Stimulated activated CD4-positive, alpha-beta T cell treated with anti-CD3 and anti-CD28 coated beads, Interleukin-1b, Interleukin-23, amount 100 ng/mL, for 1 hour (primary cell): ENCODE results near the gene CETP.

Experiments
- DNase-seq, 2 donors: peaks; one replicate each; pipeline ENCODE4 v3.0.0-alpha.2; 2020; ENCODE audit warnings: low read depth in 2 of 2

Gene CETP

DNA sequence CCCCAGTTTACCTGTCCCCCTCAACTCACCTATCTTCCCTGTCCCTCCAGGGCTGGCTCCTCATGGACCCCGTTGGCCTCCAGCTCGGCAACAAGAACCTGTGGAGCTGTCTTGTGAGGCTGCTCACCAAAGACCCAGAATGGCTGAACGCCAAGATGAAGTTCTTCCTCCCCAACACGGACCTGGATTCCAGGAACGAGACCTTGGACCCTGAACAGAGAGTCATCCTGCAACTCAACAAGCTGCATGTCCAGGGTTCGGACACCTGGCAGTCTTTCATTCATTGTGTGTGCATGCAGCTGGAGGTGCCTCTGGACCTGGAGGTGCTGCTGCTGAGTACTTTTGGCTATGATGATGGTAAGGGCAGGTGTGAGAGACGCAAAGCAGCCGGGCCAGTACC is 58.9 kb downstream of the CETP start:
- DNase-seq: no peak

GRCh38 chr16:57021757-57022156 is 60.0 kb downstream of the CETP start:
- DNase-seq: no peak

- DNase-seq: no peak
These were observed 60.7 kb downstream of the CETP start for GRCh38 chr16:57022445-57022844.

DNA sequence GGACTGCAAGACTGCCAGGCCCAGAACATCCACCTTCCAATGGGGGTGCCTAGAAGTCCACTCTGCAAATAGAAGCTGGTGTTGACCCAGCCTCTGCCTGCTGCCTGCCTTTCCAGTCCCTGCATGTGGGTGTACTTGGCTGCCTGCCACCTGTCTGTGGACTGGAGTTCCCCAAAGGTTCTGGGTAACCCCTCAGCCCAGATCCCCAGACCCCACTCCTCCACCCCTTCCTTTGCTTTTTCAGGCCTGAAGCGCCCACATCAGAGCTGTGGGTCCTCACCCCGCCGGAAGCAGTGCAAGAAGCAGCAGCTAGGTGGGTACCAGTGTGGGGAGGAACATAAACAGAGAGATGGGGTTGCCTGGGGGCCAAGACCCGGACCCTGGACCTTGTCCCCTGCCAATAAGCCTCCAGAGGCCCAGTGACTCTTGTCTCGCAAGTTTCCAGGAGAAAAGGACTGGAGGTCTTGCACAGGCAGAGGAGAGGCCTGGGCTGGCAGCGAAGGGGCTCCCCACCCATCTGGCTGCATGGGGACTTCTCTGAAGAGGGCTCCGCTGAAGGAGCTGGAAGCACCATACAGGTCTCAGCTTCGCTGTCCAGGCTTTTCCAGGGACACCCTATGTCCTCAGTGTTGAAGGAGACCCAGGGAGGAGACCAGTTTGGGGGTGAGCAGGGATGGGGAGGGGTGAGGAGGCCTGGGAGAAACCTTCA is 61.9 kb downstream of the CETP start:
- peak; percentile 42 to 48 for DNase-seq

- no peak for DNase-seq
These were observed 63.3 kb downstream of the CETP start for GRCh38 chr16:57024894-57025680.

- no peak for DNase-seq
These were observed 64.4 kb downstream of the CETP start for GRCh38 chr16:57025941-57026777.

DNA sequence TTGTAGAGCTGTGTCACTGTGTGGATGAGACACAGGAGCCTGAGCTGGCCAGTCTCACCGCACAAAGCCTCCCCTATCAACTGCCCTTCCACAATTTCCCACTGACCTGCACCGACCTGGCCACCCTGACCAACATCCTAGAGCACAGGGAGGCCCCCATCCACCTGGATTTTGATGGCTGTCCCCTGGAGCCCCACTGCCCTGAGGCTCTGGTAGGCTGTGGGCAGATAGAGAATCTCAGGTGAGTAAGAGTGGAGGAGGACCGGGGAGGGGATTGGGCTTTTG is 65.0 kb downstream of the CETP start:
- DNase-seq: no peak

GRCh38 chr16:57027067-57027466 is 65.3 kb downstream of the CETP start:
- DNase-seq: no peak

DNA sequence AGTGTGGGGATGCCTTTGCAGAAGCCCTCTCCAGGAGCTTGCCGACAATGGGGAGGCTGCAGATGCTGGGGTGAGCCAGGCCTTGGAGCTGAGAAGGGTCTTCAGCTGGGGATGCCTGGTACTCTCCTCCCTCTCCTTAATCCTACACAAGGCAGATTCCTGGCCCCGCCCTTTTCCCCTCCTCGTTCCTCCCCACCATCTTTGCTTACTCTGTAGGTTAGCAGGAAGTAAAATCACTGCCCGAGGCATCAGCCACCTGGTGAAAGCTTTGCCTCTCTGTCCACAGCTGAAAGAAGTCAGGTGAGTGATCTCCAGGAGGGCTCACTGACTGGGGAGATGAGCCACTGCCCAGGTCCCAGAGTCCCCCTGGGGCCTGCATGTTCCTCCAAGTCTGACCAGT is 66.3 kb downstream of the CETP start:
- DNase-seq: no peak

DNA sequence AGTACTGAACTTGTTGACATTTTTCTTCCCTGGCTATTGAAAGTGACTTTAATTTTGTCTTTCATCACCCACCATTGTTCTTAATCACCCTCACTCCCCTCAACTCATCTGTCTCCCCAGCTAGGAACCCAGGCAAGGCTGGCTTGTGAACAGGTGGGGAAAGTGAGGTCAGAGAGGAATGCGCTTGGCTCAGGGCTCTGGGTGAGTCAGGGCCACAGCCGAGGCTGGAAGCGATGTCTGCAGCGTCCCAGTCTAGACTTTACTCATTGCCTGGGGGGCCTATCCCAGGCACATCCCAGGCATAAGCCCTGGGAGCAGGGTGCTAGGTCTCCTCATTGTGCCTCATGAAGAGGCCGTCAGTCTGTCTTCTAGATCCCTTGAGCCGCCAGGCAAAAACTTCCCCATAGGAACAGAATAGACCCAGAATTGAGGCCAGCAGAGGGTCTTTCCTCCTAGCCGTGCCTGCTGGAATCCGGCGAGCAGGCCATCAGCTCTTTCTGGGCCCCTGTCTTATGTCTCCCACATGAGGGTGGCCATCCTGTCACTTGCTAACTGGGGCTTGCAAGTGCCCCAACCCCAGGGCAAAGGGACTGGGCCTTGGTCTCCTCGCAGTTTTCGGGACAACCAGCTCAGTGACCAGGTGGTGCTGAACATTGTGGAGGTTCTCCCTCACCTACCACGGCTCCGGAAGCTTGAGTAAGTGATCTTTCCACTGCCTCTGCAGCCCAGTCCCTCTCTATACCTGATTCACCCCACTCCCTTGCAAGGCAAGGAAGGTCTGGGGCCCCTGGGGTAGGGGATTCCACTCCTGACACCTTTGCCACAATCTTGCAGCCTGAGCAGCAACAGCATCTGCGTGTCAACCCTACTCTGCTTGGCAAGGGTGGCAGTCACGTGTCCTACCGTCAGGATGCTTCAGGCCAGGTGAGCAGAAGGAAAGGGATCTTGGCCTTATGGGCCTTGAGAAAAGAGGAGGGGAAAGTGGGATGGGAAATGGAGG is 67.7 kb downstream of the CETP start:
- no peak for DNase-seq

GRCh38 chr16:57030346-57030902 is 68.7 kb downstream of the CETP start:
- DNase-seq: no peak

DNA sequence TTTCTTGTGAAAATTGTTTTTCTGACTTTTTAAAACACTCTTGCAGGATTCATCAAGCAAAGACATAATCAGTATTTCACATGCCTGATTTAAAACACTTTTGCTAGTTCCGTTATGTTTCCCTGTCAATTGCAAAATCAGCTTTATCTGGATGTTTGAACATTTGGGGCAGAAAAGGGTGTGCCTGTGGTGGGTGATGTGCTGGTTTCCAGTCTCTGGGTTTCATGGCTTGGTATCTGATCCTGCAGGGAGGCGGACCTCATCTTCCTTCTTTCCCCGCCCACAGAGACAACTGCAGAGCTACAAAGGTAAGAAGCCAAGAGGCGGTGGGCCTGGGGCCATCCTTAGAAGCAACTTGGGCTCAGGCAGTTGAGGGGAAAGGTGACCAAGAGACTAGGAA is 69.4 kb downstream of the CETP start:
- no peak for DNase-seq

DNA sequence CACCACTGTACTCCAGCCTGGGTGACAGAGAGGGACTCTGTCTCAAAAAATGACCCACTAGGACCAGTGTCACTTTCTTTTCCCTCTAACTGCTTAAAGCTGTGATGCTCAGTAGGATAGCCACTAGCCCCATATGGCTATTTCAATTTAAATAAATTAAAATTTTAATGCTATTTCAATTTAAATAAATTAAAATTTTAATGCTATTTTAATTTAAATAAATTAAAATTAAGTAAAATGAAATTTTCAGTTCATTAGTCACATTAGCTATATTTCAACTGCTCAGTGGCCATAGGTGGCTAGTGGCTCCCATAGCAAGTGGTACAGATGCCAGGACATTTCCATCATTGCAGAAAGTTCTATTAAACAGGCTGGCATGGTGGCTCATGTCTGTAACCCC is 70.6 kb downstream of the CETP start:
- no peak for DNase-seq

DNA sequence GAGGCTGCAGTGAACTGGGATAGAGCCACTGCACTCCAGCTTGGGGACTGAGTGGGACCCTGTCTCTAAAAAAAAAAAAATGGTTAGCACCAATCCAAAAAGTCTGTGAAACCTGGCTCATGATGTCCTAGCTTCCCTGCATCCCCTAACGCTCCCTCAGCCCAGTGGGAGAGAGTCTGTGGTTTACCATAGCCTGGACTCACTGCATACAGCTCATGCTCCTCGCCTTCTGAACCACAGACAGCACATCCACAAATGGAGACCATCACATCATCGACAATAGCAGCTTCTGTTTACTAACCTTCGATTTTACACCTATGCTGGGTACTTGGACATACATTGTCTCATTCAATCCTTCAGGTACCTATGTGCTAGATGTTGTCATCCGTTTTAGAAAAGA is 71.2 kb downstream of the CETP start:
- DNase-seq: no peak
